Glutamatergic neuron (in vitro differentiated cells): ENCODE measurements around the gene HJV. TPM values are rescaled to one million over a fixed set of nuclear protein-coding genes. Genes with fewer than 3 reads are reported as not detected.
A peak's percentile ranks its signal among the peaks of the same experiment; 100 is the strongest.

Source experiments
- DNase-seq: peaks from one replicate; pipeline ENCODE4 v3.0.0; 2022
- H3K27ac Mint-ChIP-seq: one replicate; pipeline ENCODE4 v1.8.0; 2020; ENCODE audit warnings: mild to moderate bottlenecking, mixed read lengths, inconsistent platforms; ENCODE audit not compliant: unreplicated experiment
- H3K27me3 Mint-ChIP-seq: one replicate; pipeline ENCODE4 v1.8.0; 2020; ENCODE audit warnings: mild to moderate bottlenecking, moderate library complexity, mixed read lengths, inconsistent platforms; ENCODE audit not compliant: unreplicated experiment
- H3K36me3 Mint-ChIP-seq: one replicate; pipeline ENCODE4 v1.8.0; 2020; ENCODE audit warnings: mild to moderate bottlenecking, mixed read lengths, inconsistent platforms; ENCODE audit not compliant: unreplicated experiment
- H3K4me1 Mint-ChIP-seq: one replicate; pipeline ENCODE4 v1.8.0; 2020; ENCODE audit warnings: mild to moderate bottlenecking, low read depth, mixed read lengths, inconsistent platforms; ENCODE audit not compliant: unreplicated experiment
- H3K4me3 Mint-ChIP-seq: one replicate; pipeline ENCODE4 v1.8.0; 2020; ENCODE audit warnings: mild to moderate bottlenecking, mixed read lengths, inconsistent platforms; ENCODE audit not compliant: unreplicated experiment
- H3K9me3 Mint-ChIP-seq: one replicate; pipeline ENCODE4 v1.8.0; 2020; ENCODE audit warnings: mild to moderate bottlenecking, moderate library complexity, mixed read lengths, inconsistent platforms; ENCODE audit not compliant: unreplicated experiment
- CTCF ChIP-seq: fragments of 200-600 bp; sonication (generic); IDR thresholded peaks from one replicate; pipeline ENCODE4 v1.5.0; 2021; ENCODE audit not compliant: partially characterized antibody, unreplicated experiment
- total RNA-seq: library from RNA; stranded (reverse); fragmentation: NEBNext Ultra II Directional; extraction: Animal tissue kit (Norgen Biotek cat#: 25700); gene quantifications from one replicate; pipeline ENCODE4 v1.2.1, GENCODE V29; 2021; ENCODE audit not compliant: unreplicated experiment

HJV gene
- total RNA-seq, 1 donor from 2014 or later, result not detected

GRCh38 chr1:145995964-145996432 is 25.5 kb downstream of the HJV start:
- peaks cover 15% of the 10 kb centered on the region for H3K9me3 Mint-ChIP-seq
- H3K4me3 Mint-ChIP-seq, result peak overlapping the region; percentile 99
- DNase-seq, result no peak
- H3K36me3 Mint-ChIP-seq, result peaks cover 28% of the 10 kb centered on the region
- H3K4me1 Mint-ChIP-seq, result peaks cover 28% of the 10 kb centered on the region
- peak overlapping the region; percentile 98 for H3K27ac Mint-ChIP-seq
- H3K27me3 Mint-ChIP-seq, result peaks cover 7% of the 10 kb centered on the region
- TF ChIP-seq CTCF, result no peak

GRCh38 chr1:145995148-145995881 is 26.2 kb downstream of the HJV start:
- peak overlapping the region; percentile 98 for H3K27ac Mint-ChIP-seq
- TF ChIP-seq CTCF, result no peak
- H3K36me3 Mint-ChIP-seq, result peaks cover 28% of the 10 kb centered on the region
- peaks cover 11% of the 10 kb centered on the region for H3K27me3 Mint-ChIP-seq
- peaks cover 28% of the 10 kb centered on the region for H3K4me1 Mint-ChIP-seq
- H3K4me3 Mint-ChIP-seq, result peak overlapping the region; percentile 99
- peaks cover 15% of the 10 kb centered on the region for H3K9me3 Mint-ChIP-seq
- DNase-seq, result no peak

GRCh38 chr1:145994391-145995120 is 27.0 kb downstream of the HJV start:
- Mint-ChIP-seq H3K36me3 (peaks cover 28% of the 10 kb centered on the region), H3K27me3 (peaks cover 11% of the 10 kb centered on the region), H3K4me1 (peaks cover 28% of the 10 kb centered on the region), H3K4me3 (peak overlapping the region; percentile 99), H3K27ac (peak overlapping the region; percentile 98), H3K9me3 (peaks cover 13% of the 10 kb centered on the region)
- no peak for TF ChIP-seq CTCF
- no peak for DNase-seq

GRCh38 chr1:145993618-145994390 is 27.7 kb downstream of the HJV start:
- no peak for TF ChIP-seq CTCF
- DNase-seq, result no peak
- H3K4me3 Mint-ChIP-seq, result peak overlapping the region; percentile 99
- peaks cover 13% of the 10 kb centered on the region for H3K9me3 Mint-ChIP-seq
- H3K36me3 Mint-ChIP-seq, result peaks cover 28% of the 10 kb centered on the region
- no peak overlapping the region for H3K27ac Mint-ChIP-seq
- peaks cover 11% of the 10 kb centered on the region for H3K27me3 Mint-ChIP-seq
- H3K4me1 Mint-ChIP-seq, result peaks cover 25% of the 10 kb centered on the region
